Measurements from ENCODE around the gene CAMK1D. TPM values are rescaled to one million over a fixed set of nuclear protein-coding genes. Genes with fewer than 3 reads are reported as not detected.

CAMK1D gene
- polyA plus RNA-seq, 2 of the 4 experiments (the other 2 are of a cell fraction): 6.6 to 12.5 TPM

GRCh38 chr10:12322583-12323131, 26.7 kb upstream of the CAMK1D start:
- POLR2A ChIA-PET: no interaction called here
- DNase-seq (ENCODE audit: low read depth in 1 of 2, low spot score in 1 of 2) (no peak), FAIRE-seq (no peak), ATAC-seq (0 out of 6 replicates have a peak, but pooled peaks of 1 of the 2 experiments have one; percentile 30)
- Histone ChIP-seq H3K4me2 (no peak overlapping the region), H3K4me1 (peaks cover 4% of the 10 kb centered on the region; the same call in 1 of the 3 replicates), H3K4me3 (no peak overlapping the region), H3K27ac (peak overlapping the region in 1 of 2 experiments; percentile 43; a peak in 2 of 6 replicates), H3K9me3 (no peaks in the 10 kb centered on the region)
- 90% methylated on average over 9 of the region's 9 CpGs for WGBS (ENCODE audit: missing lambda C conversion rate)
- TF ChIP-seq POLR2A (IDR thresholded peaks at IDR 0.05; ENCODE audit: low read length) (no peak), RARB (CRISPR knock-in tag; IDR thresholded peaks at IDR 0.05) (no peak), CBX8 (IDR thresholded peaks at IDR 0.05) (no peak), HEYL (CRISPR knock-in tag; IDR thresholded peaks at IDR 0.05) (no peak), E2F6 (IDR thresholded peaks at IDR 0.05; ENCODE audit: borderline replicate concordance, low read depth) (no peak), MAFK (IDR thresholded peaks at IDR 0.05; ENCODE audit: partially characterized antibody) (no peak), ATOH8 (CRISPR knock-in tag; IDR thresholded peaks at IDR 0.05; ENCODE audit: low read depth) (no peak), CHD4 (IDR thresholded peaks at IDR 0.05; ENCODE audit: borderline replicate concordance) (no peak), CEBPB (IDR thresholded peaks at IDR 0.05) (no peak)
- CTCF ChIA-PET: interaction anchor here (1.1 to 2.7 kb wide), 4 partner anchors 11 to 58 kb away, joined by 3 to 9 read pairs (median 7); partner anchors contain the start of gene CAMK1D

DNA sequence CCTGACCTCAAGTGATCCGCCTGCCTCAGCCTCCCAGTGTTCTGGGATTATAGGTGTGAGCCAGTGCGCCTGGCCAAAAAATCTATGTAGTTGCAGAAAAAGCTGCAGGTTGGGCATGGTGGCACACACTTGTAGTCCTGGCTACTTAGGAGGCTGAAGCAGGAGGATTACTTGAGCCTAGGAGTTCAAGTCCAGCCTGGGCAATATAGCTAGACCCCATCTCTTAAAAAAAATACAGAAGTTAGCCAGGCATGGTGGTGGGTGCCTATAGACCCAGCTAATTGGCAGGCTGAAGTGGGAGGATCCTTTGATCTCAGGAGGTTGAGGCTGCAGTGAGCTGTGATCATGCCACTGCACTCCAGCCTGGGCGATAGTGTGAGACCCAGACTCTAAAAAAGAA, 24.8 kb upstream of the CAMK1D start:
- Histone ChIP-seq H3K9me3 (no peaks in the 10 kb centered on the region), H3K4me1 (peaks cover 22% of the 10 kb centered on the region), H3K4me2 (no peak overlapping the region), H3K4me3 (no peak overlapping the region), H3K27ac (no peak overlapping the region)
- ChIA-PET CTCF (interaction anchor here (0.9 to 2.7 kb wide), 4 partner anchors 9 to 24 kb away, joined by 3 to 9 read pairs (median 4); partner anchors contain the start of gene CAMK1D), POLR2A (no interaction called here)
- TF ChIP-seq, protein P1, sequence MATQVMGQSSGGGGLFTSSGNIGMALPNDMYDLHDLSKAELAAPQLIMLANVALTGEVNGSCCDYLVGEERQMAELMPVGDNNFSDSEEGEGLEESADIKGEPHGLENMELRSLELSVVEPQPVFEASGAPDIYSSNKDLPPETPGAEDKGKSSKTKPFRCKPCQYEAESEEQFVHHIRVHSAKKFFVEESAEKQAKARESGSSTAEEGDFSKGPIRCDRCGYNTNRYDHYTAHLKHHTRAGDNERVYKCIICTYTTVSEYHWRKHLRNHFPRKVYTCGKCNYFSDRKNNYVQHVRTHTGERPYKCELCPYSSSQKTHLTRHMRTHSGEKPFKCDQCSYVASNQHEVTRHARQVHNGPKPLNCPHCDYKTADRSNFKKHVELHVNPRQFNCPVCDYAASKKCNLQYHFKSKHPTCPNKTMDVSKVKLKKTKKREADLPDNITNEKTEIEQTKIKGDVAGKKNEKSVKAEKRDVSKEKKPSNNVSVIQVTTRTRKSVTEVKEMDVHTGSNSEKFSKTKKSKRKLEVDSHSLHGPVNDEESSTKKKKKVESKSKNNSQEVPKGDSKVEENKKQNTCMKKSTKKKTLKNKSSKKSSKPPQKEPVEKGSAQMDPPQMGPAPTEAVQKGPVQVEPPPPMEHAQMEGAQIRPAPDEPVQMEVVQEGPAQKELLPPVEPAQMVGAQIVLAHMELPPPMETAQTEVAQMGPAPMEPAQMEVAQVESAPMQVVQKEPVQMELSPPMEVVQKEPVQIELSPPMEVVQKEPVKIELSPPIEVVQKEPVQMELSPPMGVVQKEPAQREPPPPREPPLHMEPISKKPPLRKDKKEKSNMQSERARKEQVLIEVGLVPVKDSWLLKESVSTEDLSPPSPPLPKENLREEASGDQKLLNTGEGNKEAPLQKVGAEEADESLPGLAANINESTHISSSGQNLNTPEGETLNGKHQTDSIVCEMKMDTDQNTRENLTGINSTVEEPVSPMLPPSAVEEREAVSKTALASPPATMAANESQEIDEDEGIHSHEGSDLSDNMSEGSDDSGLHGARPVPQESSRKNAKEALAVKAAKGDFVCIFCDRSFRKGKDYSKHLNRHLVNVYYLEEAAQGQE (IDR thresholded peaks at IDR 0.05): no peak
- TF ChIP-seq JUN (IDR thresholded peaks at IDR 0.05) (no peak), SREBF2 (IDR thresholded peaks at IDR 0.05) (no peak), FOXS1 (CRISPR knock-in tag; IDR thresholded peaks at IDR 0.05) (no peak), PBX3 (IDR thresholded peaks at IDR 0.05) (no peak), KDM1A (IDR thresholded peaks at IDR 0.05; ENCODE audit: low read depth) (no peak), NFE2L2 (conservative IDR thresholded peaks at IDR 0.05; ENCODE audit: low read length) (no peak), BHLHE40 (IDR thresholded peaks at IDR 0.05; ENCODE audit: low read depth, low read length) (no peak), RAD21 (conservative IDR thresholded peaks at IDR 0.05 in 1 of 2, IDR thresholded peaks at IDR 0.05 in 1 of 2) (no peak), RFX5 (IDR thresholded peaks at IDR 0.05) (no peak), CBX8 (IDR thresholded peaks at IDR 0.05) (no peak), CHD2 (IDR thresholded peaks at IDR 0.05; ENCODE audit: low read length, partially characterized antibody) (no peak)
- DNase-seq (ENCODE audit: low read depth in 1 of 2, low spot score in 1 of 2) (no peak), FAIRE-seq (no peak), ATAC-seq (no peak)
- 91% methylated on average over 3 of the region's 3 CpGs for WGBS (ENCODE audit: missing lambda C conversion rate)
